ENCODE data around the gene TMEM164.

- TF ChIP-seq, protein P1, sequence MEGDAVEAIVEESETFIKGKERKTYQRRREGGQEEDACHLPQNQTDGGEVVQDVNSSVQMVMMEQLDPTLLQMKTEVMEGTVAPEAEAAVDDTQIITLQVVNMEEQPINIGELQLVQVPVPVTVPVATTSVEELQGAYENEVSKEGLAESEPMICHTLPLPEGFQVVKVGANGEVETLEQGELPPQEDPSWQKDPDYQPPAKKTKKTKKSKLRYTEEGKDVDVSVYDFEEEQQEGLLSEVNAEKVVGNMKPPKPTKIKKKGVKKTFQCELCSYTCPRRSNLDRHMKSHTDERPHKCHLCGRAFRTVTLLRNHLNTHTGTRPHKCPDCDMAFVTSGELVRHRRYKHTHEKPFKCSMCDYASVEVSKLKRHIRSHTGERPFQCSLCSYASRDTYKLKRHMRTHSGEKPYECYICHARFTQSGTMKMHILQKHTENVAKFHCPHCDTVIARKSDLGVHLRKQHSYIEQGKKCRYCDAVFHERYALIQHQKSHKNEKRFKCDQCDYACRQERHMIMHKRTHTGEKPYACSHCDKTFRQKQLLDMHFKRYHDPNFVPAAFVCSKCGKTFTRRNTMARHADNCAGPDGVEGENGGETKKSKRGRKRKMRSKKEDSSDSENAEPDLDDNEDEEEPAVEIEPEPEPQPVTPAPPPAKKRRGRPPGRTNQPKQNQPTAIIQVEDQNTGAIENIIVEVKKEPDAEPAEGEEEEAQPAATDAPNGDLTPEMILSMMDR (IDR thresholded peaks at IDR 0.05) = peak; percentile 19 to 47 (median 40)
- TF ChIP-seq POLR2A (IDR thresholded peaks at IDR 0.05) = no peak
These were observed 165.1 kb downstream of the TMEM164 start for GRCh38 chrX:110167952-110168451.
